HG03196 (cell line): Measurements from ENCODE around the gene TRIM37.
"Not testable (repeated sequence)": the region's sequence is repeated elsewhere in the genome, so short reads cannot be mapped to it uniquely, and the experiment has no call there.

Experiments used
- ATAC-seq: cut with Tn5 transposase; IDR thresholded peaks from one replicate; pipeline ENCODE4 v1.9.1; 2021; ENCODE audit not compliant: unreplicated experiment

TRIM37 gene

GRCh38 chr17:59110973-59111372, 4.3 kb upstream of the TRIM37 start:
- no peak for ATAC-seq

DNA sequence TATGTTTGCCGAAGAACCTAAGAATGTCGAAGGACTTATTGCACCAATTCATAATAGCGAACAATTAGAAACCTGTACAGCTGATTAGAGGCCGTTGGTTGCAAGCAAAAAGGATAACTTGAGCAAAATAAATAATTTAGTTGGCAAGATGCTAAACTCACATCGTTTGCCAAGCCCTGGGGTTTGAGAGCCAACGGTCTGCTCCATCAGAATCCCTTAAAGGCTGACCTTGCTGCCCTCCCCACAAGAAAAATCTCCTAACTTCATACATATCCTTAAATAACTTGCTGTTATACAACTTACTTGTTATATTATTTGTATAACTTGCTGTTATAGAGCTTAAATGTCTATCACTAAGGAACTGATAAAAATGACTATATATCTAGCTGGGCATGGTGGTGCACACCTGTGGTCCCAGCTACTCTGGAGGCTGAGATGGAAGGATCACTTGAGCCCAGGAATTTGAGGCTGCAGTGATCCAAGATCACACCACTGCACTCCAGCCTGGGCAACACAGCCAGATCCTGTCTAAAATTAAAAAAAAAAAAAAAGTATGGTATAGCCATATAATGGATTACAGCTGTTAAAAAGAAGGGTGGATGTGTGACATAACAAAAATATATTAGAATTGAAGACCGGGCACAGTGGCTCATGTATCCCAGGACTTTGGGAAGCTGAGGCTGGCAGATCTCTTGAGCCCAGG, 1.9 kb upstream of the TRIM37 start:
- ATAC-seq, result no peak

GRCh38 chr17:59107306-59107670, 608 bp upstream of the TRIM37 start:
- no peak for ATAC-seq

- ATAC-seq, result peak; percentile 24
Measured at GRCh38 chr17:59105852-59106462, 723 bp downstream of the TRIM37 start.

GRCh38 chr17:59101178-59101577, 5.5 kb downstream of the TRIM37 start:
- no peak for ATAC-seq

- ATAC-seq, result no peak
Measured at GRCh38 chr17:59097876-59098275, 8.8 kb downstream of the TRIM37 start.

DNA sequence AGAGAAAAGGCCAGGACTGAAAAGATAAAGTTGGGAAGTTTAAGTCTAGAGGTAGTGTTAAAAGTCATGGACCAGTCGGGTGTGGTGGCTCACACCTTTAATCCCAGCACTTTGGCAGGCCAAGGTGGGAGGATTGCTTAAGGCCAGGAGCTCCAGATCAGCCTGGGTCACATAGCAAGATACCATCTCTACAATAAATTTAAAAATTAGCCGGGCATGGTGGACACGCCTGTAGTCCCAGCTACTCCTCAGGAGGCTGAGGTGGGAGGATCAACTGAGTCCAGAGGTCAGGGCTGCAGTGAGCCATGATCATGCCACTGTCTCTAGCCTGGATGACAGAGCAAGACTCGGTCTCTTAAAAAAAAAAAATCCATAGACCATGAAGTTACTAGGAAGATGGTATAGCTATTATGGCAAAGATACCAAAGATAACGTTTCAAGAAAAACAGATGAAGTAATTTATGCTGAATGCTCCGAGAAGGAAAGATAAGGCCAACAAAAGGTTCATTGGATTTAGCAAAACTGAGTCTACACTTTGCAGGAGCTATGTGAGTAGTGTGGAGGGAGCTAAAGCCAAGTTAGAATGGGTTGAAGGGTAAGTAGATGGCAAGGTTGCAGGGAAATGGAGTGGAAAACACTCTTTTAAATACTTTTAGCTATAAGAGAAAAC, 11.7 kb downstream of the TRIM37 start:
- no peak for ATAC-seq

GRCh38 chr17:59093702-59094231, 12.9 kb downstream of the TRIM37 start:
- no peak for ATAC-seq

- no peak for ATAC-seq
Measured at GRCh38 chr17:59093145-59093701, 13.5 kb downstream of the TRIM37 start.

GRCh38 chr17:59090593-59090992, 16.1 kb downstream of the TRIM37 start:
- ATAC-seq, result not testable (repeated sequence)

DNA sequence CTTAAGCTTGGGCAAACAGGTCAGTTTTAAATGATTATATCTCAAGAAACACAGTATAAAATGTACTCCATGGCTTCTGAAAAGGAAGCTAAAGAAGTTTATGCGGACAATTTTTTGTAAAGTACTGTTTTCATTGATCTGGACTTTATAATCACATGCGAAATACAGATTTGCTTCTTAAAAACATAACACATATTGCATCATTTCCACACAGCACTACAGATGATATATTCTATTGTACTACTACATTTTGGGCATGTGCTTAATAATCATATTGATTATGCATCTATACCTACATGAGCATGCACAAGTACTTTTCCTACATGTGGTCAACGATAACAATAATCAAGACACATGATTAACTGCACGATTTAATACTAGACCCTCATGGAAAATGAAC, 22.5 kb downstream of the TRIM37 start:
- no peak for ATAC-seq

DNA sequence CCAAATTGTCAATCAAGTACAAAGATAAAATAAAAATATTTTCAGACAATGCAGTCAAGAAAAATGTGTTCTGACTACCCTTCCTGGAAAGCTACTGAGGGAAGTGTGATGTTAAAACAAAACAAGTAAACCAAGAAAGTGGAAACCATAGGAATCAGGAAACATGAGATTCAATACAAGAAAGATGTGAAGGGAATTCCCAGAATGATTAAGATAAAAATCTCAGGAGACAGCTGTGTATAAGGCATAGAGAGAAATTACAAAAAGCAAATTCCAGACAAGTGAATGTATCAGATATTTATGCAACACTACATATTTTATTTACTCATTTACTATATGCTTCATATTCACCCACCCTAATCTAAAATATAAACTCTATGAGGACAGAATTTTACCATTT, 32.2 kb downstream of the TRIM37 start:
- ATAC-seq, result no peak

DNA sequence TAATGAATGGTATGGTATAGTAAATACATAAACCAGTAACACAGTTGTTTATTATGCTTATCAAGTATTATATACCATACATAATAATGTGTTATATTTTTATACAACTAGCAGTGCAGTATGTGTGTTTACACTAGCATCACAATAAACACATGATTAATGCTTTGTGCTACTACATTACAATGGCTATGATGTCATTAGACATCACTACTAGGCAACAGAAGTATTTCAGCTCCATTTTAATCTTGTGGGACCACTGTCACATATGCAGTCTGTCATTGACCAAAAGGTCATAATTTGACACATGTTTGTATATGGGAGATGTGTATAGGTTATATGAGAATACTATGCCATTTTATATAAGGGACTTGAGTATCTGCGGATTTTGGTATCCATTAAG, 32.7 kb downstream of the TRIM37 start:
- ATAC-seq, result no peak

- ATAC-seq, result no peak
Measured at GRCh38 chr17:59069856-59070255, 36.8 kb downstream of the TRIM37 start.

DNA sequence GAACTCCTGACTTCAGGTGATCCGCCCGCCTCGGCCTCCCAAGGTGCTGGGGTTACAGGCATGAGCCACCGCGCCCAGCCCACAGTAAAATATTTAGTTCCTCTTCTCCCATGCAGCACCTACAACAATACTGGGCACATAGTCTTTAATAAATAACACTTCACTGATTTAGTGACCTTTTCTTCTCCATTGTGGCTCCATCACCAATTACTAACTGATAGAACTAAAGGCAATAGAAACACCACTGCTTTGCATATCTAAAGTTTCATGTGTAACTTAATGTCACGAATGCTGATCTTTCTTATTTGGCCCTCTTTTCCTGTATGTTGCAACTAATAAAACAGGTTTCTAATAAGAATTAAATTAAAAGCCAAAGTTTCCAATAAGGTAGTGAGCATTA, 38.9 kb downstream of the TRIM37 start:
- no peak for ATAC-seq

GRCh38 chr17:59067340-59067739, 39.3 kb downstream of the TRIM37 start:
- no peak for ATAC-seq

GRCh38 chr17:59062509-59062908, 44.2 kb downstream of the TRIM37 start:
- no peak for ATAC-seq

GRCh38 chr17:59056857-59057256, 49.8 kb downstream of the TRIM37 start:
- ATAC-seq, result no peak

DNA sequence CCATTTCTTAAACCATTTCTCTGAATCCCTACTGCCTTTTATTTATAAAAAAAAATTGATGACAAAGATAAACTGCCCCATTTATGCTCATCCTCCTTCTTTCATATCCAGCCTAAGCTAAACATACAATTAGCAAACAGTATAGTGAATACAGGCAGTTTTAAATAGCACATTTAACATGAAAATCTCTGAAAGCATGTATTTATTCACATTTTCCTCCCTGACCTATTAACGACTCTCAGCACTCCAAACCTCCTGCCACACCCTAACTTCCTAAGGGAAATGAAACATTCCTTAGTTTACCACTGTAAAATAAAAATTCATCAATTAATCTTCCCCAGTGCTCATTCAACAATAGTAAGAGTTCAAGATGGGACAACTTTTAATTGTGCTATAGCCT, 56.9 kb downstream of the TRIM37 start:
- ATAC-seq, result no peak

DNA sequence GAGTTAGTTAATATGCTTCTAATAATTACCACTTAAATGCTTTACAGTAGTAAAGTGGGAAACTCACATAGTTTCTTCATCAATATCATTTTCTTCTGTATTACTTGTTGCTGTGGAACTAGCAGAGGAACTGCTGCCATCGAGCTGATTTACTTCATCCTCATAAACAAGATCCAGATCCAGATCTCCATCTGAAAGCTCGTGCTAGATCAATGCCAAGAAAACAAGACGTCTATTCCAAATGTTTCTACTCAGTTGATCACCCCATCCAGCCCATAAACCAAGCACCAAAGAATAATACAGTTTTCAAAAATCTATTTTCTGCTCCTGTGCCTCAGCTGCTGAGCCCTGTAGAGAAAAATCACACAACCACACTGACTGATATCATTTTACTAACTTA, 59.1 kb downstream of the TRIM37 start:
- ATAC-seq, result no peak

GRCh38 chr17:59046192-59046591, 60.5 kb downstream of the TRIM37 start:
- no peak for ATAC-seq

- ATAC-seq, result no peak
Measured at GRCh38 chr17:59038734-59039133, 67.9 kb downstream of the TRIM37 start.
